ENCODE measurements around the gene HNRNPA2B1.
A peak's percentile ranks its signal among the peaks of the same experiment; 100 is the strongest.
"Not testable (repeated sequence)": the region's sequence is repeated elsewhere in the genome, so short reads cannot be mapped to it uniquely, and the experiment has no call there.

Gene HNRNPA2B1

DNA sequence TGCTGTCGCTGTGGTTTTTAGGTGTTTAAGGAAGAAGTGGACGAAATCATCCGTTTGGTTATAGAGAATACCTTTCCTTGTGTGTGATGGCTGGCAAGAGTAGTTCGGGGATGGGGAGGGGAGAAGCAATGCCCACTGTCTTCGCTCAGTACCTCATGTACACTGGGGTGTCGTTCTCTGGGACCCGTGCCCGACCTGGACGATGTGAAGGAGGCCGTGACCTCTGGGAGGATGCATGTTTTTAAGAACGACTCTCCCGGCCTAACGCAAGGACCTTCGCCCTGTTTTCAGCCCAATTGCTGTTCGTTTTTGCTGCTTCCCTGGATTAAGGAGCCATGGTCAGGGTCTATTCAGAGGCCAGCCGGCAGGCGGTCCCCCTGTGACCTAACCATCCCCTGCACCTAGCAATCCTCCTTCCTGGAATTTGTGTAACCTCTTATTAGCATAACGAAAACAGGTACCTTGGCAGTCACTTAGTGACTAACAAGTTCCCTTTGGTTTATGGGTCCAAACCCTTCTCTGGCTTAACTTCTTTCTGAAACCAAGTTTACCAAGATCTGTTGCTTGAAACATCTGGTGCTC is 47.2 kb downstream of the HNRNPA2B1 start:
- TF ChIP-seq, protein P1, sequence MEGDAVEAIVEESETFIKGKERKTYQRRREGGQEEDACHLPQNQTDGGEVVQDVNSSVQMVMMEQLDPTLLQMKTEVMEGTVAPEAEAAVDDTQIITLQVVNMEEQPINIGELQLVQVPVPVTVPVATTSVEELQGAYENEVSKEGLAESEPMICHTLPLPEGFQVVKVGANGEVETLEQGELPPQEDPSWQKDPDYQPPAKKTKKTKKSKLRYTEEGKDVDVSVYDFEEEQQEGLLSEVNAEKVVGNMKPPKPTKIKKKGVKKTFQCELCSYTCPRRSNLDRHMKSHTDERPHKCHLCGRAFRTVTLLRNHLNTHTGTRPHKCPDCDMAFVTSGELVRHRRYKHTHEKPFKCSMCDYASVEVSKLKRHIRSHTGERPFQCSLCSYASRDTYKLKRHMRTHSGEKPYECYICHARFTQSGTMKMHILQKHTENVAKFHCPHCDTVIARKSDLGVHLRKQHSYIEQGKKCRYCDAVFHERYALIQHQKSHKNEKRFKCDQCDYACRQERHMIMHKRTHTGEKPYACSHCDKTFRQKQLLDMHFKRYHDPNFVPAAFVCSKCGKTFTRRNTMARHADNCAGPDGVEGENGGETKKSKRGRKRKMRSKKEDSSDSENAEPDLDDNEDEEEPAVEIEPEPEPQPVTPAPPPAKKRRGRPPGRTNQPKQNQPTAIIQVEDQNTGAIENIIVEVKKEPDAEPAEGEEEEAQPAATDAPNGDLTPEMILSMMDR (IDR thresholded peaks at IDR 0.05; ENCODE audit: low read length, missing control alignments), result no peak
- DNase-seq (ENCODE audit: low read depth), result no peak
- H3K4me3 ChIP-seq (replicated peaks; ENCODE audit: low read depth, low read length), result peak overlapping the region; percentile 58

DNA sequence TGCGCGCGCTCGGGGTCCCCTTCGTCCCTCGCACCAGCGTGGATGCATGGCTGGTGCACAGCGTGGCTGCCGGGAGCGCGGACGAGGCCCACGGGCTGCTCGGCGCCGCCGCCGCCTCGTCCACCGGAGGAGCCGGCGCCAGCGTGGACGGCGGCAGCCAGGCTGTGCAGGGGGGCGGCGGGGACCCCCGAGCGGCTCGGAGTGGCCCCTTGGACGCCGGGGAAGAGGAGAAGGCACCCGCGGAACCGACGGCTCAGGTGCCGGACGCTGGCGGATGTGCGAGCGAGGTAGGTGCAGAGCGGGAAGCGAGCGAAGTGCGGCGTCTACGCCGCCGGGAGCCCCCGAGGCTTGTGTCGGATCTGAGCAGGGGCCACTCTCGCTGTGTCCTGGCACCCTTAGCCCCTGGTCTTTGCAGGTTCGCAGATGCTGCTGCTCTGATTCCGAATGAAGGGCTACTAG is 47.7 kb downstream of the HNRNPA2B1 start:
- H3K4me3 ChIP-seq (replicated peaks; ENCODE audit: low read depth, low read length), result peak overlapping the region; percentile 58
- not testable (repeated sequence) for DNase-seq (ENCODE audit: low read depth)

DNA sequence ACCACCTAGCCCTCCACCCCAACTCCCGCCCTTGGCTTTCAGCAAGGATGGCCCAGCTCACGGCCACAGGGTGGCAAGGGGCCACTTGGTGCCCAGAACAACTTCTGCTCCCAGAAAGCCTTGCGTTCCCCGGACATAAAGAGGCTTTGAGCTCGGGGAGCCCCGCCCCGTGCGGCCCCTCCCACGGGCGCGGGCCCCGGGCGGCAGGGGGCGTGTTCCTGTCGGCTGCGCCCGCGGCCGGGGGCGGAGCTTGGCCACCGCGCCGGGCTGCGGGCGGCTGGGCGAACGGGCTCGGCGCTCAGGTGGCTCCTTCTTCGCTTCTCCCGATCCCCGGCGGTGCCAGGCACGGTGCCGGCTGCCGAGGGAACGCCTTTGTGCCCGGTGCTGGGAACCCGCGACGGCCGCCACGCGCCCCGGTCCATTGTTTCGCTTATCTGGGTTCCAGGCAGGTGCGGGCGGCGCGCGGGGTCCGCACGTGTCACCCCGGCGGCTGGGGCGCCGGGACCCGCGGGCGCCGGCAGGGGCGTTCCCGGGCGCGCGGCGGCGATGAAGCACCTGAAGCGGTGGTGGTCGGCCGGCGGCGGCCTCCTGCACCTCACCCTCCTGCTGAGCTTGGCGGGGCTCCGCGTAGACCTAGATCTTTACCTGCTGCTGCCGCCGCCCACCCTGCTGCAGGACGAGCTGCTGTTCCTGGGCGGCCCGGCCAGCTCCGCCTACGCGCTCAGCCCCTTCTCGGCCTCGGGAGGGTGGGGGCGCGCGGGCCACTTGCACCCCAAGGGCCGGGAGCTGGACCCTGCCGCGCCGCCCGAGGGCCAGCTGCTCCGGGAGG is 48.4 kb downstream of the HNRNPA2B1 start, which contains the start of gene NFE2L3:
Gene NFE2L3 (plus strand): TSS at position 246 of the 829 bp plus-strand sequence. CDS start 301 bp downstream, at position 547.
- H3K4me3 ChIP-seq (replicated peaks; ENCODE audit: low read depth, low read length), result peak within 1 kb of the TSS; percentile 58
- TF ChIP-seq, protein P1 (IDR thresholded peaks at IDR 0.05; ENCODE audit: low read length, missing control alignments), result no peak
- DNase-seq (ENCODE audit: low read depth), result peak; percentile 67

DNA sequence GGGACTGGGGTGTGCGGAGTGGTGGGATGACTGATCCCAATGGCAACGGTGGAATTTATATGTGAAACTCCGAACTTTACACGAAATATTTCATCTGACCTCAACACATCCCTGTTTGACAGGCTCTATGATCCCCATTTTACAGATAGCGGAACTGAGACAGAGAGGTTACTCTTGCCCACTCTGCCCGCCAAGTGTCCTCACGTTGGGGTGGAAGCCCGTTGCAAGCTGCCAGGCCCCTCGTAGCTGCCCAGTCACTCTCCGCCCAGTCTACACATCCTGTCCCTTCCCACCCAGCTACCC is 48.9 kb downstream of the HNRNPA2B1 start:
- H3K4me3 ChIP-seq (replicated peaks; ENCODE audit: low read depth, low read length), result peak overlapping the region; percentile 58
- DNase-seq (ENCODE audit: low read depth), result no peak
- TF ChIP-seq, protein P1 (IDR thresholded peaks at IDR 0.05; ENCODE audit: low read length, missing control alignments), result no peak

DNA sequence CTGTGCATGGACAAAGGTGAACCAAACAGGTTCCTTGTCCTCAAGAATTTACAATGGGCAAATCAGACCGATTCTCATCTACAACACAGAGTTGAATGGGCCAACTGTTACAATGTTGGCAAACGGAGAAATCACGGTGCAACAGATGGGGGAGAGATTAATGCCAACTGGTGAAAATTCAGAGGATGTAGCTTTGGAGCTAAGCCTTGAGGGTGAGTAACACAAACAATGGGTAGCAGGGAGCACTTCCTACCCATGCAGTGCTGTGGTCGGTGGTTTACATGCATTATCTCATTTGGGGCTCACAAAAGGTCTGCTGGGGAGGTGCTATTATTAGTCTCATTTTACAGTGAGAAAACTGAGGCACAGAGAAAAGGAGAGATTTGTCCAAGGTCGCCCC is 49.5 kb downstream of the HNRNPA2B1 start:
- no peak for DNase-seq (ENCODE audit: low read depth)
- TF ChIP-seq, protein P1 (IDR thresholded peaks at IDR 0.05; ENCODE audit: low read length, missing control alignments), result no peak
- H3K4me3 ChIP-seq (replicated peaks; ENCODE audit: low read depth, low read length), result no peak overlapping the region

DNA sequence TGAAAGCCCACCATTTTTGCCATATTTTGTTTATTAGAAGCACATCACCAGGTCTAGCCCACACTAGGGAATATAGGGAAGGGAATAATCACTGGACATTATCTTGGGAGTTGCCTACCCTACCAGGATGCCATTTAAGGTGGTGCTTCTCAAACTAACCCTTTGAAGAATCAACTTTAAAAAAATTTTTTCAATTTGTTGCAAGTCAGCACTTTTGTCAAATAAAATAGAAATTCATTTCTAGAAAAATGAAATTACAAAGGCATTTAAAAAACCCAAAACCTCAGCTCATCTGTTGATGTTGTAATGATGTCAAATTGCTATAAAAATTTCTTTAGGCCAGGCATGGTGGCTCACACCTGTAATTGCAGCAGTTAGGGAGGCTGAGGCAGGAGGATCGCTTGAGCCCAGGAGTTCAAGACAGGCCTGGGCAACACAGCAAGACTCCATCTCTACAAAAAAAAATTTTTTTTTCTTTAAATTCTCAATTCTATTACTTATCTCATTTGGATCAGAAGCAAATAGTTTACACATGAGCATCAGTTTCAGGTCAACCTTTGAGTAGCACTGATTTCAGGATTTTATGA is 51.1 kb downstream of the HNRNPA2B1 start:
- no peak for DNase-seq (ENCODE audit: low read depth)
- H3K4me3 ChIP-seq (replicated peaks; ENCODE audit: low read depth, low read length), result no peak overlapping the region
- TF ChIP-seq, protein P1 (IDR thresholded peaks at IDR 0.05; ENCODE audit: low read length, missing control alignments), result no peak

DNA sequence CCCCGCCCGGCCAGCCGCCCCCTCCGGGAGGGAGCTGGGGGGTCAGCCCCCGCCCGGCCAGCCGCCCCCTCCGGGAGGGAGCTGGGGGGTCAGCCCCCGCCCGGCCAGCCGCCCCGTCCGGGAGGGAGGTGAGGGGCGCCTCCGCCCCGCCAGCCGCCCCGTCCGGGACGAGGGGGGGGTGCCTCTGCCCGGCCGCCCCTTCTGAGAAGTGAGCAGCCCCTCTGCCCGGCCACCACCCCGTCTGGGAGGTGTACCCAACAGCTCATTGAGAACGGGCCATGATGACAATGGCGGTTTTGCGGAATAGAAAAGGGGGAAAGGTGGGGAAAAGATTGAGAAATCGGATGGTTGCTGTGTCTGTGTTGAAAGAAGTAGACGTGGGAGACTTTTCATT is 52.2 kb downstream of the HNRNPA2B1 start:
- not testable (repeated sequence) for H3K4me3 ChIP-seq (replicated peaks; ENCODE audit: low read depth, low read length)

DNA sequence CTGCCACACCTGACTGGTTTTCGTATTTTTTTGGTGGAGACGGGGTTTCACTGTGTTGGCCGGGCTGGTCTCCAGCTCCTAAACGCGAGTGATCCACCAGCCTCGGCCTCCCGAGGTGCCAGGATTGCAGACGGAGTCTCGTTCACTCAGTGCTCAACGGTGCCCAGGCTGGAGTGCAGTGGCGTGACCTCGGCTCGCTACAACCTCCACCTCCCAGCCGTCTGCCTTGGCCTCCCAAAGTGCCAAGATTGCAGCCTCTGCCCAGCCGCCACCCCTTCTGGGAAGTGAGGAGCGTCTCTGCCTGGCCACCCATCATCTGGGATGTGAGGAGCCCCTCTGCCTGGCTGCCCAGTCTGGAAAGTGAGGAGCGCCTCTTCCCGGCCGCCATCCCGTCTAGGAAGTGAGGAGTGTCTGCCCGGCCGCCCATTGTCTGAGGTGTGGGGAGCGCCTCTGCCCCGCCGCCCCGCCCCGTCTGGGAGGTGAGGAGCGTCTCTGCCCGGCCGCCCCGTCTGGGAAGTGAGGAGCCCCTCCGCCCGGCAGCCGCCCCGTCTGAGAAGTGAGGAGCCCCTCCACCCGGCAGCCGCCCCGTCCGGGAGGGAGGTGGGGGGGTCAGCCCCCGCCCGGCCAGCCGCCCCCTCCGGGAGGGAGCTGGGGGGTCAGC is 52.8 kb downstream of the HNRNPA2B1 start:
- DNase-seq (ENCODE audit: low read depth); H3K4me3 ChIP-seq (replicated peaks; ENCODE audit: low read depth, low read length): not testable (repeated sequence)

More for the DNA sequence above, 52.2 kb downstream of the HNRNPA2B1 start:
- not testable (repeated sequence) for DNase-seq (ENCODE audit: low read depth)
